ENCODE results near the gene TPBGL. TPM values are rescaled to one million over a fixed set of nuclear protein-coding genes. Genes with fewer than 3 reads are reported as not detected.

Gene TPBGL
- total RNA-seq, 3 donors from 2014 or later, result 0.33 TPM; not detected in 2

DNA sequence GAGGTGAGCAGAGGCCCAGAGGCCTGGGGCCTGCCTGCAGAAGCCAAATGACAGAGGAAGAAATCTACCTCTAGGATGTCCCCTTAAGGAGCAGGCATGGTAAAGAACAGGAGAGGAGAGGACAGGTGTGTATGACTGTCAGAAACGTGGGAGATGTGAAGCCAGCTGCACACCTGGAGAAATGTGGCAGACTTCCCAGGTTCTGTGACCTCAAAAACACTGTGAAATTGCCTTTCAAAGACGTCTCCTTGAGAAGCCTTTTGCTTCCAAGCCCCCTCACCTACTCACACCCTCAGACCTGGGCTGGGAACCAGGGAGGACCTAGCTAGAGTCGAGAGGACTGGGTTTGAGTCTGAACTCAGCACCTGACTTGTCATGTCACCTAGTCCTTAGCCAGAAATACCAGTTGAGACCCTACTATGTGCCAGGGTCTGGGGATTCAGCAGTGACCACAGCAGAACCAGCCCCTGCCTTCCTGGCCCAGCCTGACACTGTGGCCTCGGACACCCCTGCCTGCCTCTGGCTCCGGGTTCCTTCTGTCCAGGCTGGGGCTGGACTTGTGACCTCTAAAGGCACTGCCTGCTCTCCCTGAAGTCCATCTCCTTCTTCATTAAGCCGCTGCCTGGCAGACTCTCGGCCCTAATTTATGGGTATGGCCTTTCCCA lies 5.6 kb downstream of the TPBGL start:
- intact Hi-C loops (cut with DNase I; ENCODE audit: low total_unique reads), result loop anchor here (10.0 kb wide), 1 partner anchor 101 kb away; no protein-coding TSS in a partner anchor
- Histone ChIP-seq H3K27me3 (peaks cover 0 to 12% of the 10 kb centered on the region in 2 donors), H3K4me3 (no peak overlapping the region), H3K9me3 (no peaks in the 10 kb centered on the region), H3K27ac (no peak overlapping the region), H3K36me3 (no peaks in the 10 kb centered on the region), H3K4me1 (no peaks in the 10 kb centered on the region)
- TF ChIP-seq POLR2AphosphoS5 (IDR thresholded peaks at IDR 0.05) (no peak), POLR2A (IDR thresholded peaks at IDR 0.05) (no peak)
- TF ChIP-seq, protein P1, sequence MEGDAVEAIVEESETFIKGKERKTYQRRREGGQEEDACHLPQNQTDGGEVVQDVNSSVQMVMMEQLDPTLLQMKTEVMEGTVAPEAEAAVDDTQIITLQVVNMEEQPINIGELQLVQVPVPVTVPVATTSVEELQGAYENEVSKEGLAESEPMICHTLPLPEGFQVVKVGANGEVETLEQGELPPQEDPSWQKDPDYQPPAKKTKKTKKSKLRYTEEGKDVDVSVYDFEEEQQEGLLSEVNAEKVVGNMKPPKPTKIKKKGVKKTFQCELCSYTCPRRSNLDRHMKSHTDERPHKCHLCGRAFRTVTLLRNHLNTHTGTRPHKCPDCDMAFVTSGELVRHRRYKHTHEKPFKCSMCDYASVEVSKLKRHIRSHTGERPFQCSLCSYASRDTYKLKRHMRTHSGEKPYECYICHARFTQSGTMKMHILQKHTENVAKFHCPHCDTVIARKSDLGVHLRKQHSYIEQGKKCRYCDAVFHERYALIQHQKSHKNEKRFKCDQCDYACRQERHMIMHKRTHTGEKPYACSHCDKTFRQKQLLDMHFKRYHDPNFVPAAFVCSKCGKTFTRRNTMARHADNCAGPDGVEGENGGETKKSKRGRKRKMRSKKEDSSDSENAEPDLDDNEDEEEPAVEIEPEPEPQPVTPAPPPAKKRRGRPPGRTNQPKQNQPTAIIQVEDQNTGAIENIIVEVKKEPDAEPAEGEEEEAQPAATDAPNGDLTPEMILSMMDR (IDR thresholded peaks at IDR 0.05), result no peak
- peak in 1 of 2 donors; percentile 22 for DNase-seq (ENCODE audit: low spot score in 2 of 2)

DNA sequence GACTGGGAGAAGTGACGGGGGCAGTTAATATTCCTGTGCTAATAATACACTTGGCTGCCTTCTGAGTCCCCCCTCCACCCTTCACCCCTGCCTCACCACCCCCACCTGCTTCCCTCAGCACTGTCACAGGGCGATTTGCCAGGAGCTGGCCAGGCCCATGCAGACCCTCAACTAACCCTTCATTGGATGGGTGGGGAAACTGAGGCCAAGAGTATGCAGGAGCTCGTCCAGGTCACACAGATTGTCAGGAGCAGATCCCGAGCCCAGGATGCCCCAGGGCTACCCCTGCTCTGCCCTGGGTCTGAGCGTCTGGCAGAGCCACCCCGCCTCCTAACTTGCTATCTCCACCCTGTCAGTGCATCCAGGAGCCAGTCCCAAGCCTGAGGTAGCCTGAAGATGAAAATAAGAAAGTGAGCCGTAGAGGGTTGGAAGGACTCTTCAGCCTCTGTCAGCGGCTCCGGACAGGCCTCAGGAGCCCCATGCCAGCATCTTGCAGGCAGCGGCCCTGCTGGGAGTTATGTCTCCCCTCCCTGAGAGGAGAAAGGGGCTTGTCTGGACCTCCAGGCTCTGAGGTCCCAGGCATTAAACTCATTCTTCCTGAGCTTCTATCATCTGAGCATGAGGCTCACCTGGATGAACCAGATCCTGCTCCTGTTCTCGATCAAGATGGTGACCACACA lies 6.2 kb downstream of the TPBGL start:
- Histone ChIP-seq H3K4me1 (no peaks in the 10 kb centered on the region), H3K36me3 (no peaks in the 10 kb centered on the region), H3K27ac (no peak overlapping the region), H3K27me3 (peaks cover 0 to 12% of the 10 kb centered on the region in 2 donors), H3K9me3 (no peaks in the 10 kb centered on the region), H3K4me3 (no peak overlapping the region)
- TF ChIP-seq, protein P1 (IDR thresholded peaks at IDR 0.05), result no peak
- no peak for TF ChIP-seq POLR2AphosphoS5 (IDR thresholded peaks at IDR 0.05)
- no peak for TF ChIP-seq POLR2A (IDR thresholded peaks at IDR 0.05)
- DNase-seq (ENCODE audit: low spot score in 2 of 2), result peak in 1 of 2 donors; percentile 25
- intact Hi-C loops (cut with DNase I; ENCODE audit: low total_unique reads), result loop anchor here (10.0 kb wide), 1 partner anchor 102 kb away; no protein-coding TSS in a partner anchor

DNA sequence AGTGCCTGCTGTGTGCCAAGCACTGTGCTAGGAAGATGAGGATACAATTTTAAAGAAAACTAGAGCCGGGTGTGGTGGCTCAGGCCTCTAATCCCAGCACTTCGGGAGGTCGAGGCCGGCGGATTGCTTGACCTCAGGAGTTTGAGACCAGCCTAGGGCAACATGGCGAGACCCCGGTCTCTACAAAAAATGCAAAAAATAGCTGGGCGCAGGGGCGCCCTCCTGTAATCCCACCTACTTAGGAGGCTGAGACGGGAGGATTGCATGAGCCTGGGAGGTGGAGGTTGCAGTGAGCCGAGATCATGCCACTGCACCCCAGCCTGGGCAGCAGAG lies 8.3 kb downstream of the TPBGL start:
- no peak for DNase-seq (ENCODE audit: low spot score in 2 of 2)

GRCh38 chr11:75249704-75250103 lies 9.1 kb downstream of the TPBGL start:
- TF ChIP-seq, protein P1 (IDR thresholded peaks at IDR 0.05), result no peak
- no peak for TF ChIP-seq POLR2A (IDR thresholded peaks at IDR 0.05)
- no peak for TF ChIP-seq POLR2AphosphoS5 (IDR thresholded peaks at IDR 0.05)
- Histone ChIP-seq H3K27ac (no peak overlapping the region), H3K36me3 (no peaks in the 10 kb centered on the region), H3K4me3 (no peak overlapping the region), H3K4me1 (no peaks in the 10 kb centered on the region), H3K9me3 (no peaks in the 10 kb centered on the region), H3K27me3 (no peaks in the 10 kb centered on the region)
- peak in 1 of 2 donors; percentile 24 for DNase-seq (ENCODE audit: low spot score in 2 of 2)
- intact Hi-C loops (cut with DNase I; ENCODE audit: low total_unique reads), result loop anchor here (10.0 kb wide), 1 partner anchor 105 kb away; no protein-coding TSS in a partner anchor

More for the DNA sequence above, 8.3 kb downstream of the TPBGL start:
- no peak overlapping the region for H3K4me3 ChIP-seq
- H3K4me1 ChIP-seq, result no peaks in the 10 kb centered on the region
- no peaks in the 10 kb centered on the region for H3K36me3 ChIP-seq
- intact Hi-C loops (cut with DNase I; ENCODE audit: low total_unique reads), result loop anchor here (10.0 kb wide), 1 partner anchor 104 kb away; no protein-coding TSS in a partner anchor
- H3K9me3 ChIP-seq, result no peaks in the 10 kb centered on the region
- no peaks in the 10 kb centered on the region for H3K27me3 ChIP-seq
- TF ChIP-seq, protein P1 (IDR thresholded peaks at IDR 0.05), result no peak
- TF ChIP-seq POLR2AphosphoS5 (IDR thresholded peaks at IDR 0.05), result no peak
- no peak for TF ChIP-seq POLR2A (IDR thresholded peaks at IDR 0.05)
- no peak overlapping the region for H3K27ac ChIP-seq

DNA sequence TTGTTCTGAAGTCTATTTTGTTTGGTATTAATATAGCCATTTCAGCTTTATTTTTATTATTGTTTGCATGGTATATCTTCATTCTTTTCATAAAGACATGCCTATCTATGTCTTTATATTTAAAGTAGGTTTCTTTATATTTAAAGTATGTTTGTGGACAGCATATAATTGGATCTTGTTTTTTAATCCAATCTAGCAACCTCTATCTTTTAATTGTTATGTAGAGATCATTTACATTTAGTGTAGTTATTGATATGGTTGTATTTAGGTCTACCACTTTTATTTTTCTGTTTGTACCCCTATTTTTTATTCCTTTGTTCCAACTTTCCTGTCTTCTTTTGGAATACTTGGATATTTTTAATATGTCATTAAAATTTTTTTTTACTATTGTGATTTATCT lies 13.8 kb downstream of the TPBGL start:
- Histone ChIP-seq H3K4me1 (no peaks in the 10 kb centered on the region), H3K27me3 (no peaks in the 10 kb centered on the region), H3K9me3 (no peaks in the 10 kb centered on the region), H3K4me3 (no peak overlapping the region), H3K36me3 (no peaks in the 10 kb centered on the region), H3K27ac (no peak overlapping the region)
- intact Hi-C loops (cut with DNase I; ENCODE audit: low total_unique reads), result no loop called here
- DNase-seq (ENCODE audit: low spot score in 2 of 2), result no peak
- TF ChIP-seq POLR2A (IDR thresholded peaks at IDR 0.05) (no peak), POLR2AphosphoS5 (IDR thresholded peaks at IDR 0.05) (no peak)
- TF ChIP-seq, protein P1 (IDR thresholded peaks at IDR 0.05), result no peak
